ENCODE data around the gene MXRA5. TPM values are rescaled to one million over a fixed set of nuclear protein-coding genes. Genes with fewer than 3 reads are reported as not detected.

Gene MXRA5
- total and polyA plus RNA-seq, 2 donors (not counting 3 experiments of a cell fraction or from before 2014, with no cell fraction given): not detected

GRCh38 chrX:3312109-3312508 lies 34.3 kb downstream of the MXRA5 start:
- no peaks in the 10 kb centered on the region for H3K9me1 ChIP-seq (replicated peaks; ENCODE audit: control insufficient read depth, extremely low read depth, insufficient read depth, low read length)
- H3K79me2 ChIP-seq (ENCODE audit: control insufficient read depth, insufficient read depth, low read length): no peaks in the 10 kb centered on the region
- intact Hi-C loops (cut with micrococcal nuclease): no loop called here
- dilution Hi-C loops (cut with MboI; ENCODE audit: extremely low pct_ligation_motif_present, low sequenced_read_pairs): no loop called here
- ChIA-PET CTCF (no interaction called here), POLR2A (no interaction called here)
- H2AFZ ChIP-seq (ENCODE audit: low read depth, low read length): no peak overlapping the region
- H3K4me3 ChIP-seq (replicated peaks in 1 of 3; ENCODE audit: insufficient read depth in 1 of 3, low read depth in 1 of 3, low read length in 3 of 3): no peak overlapping the region
- H3K9ac ChIP-seq (replicated peaks; ENCODE audit: extremely low read depth, insufficient read depth, low read length): no peak overlapping the region
- no peak for TF ChIP-seq JUN (IDR thresholded peaks at IDR 0.05; ENCODE audit: borderline replicate concordance, insufficient read depth, insufficient read length, low read depth)
- no peak for TF ChIP-seq CTCF (IDR thresholded peaks at IDR 0.05; ENCODE audit: extremely low read depth in 1 of 2, insufficient read depth in 1 of 2, low read depth in 1 of 2, low read length in 2 of 2)
- TF ChIP-seq FOS (IDR thresholded peaks at IDR 0.05; ENCODE audit: borderline replicate concordance, insufficient read depth, low read length): no peak
- no peak for TF ChIP-seq POLR2AphosphoS5 (IDR thresholded peaks at IDR 0.05; ENCODE audit: insufficient read depth, low read depth, low read length)
- no peak for TF ChIP-seq POLR2A (IDR thresholded peaks at IDR 0.05; ENCODE audit: low read depth, low read length)
- no TSS peak for BruUV-seq (replicated peaks)
- no peak overlapping the region for H3K4me2 ChIP-seq (ENCODE audit: insufficient read depth, low read length)
- no peak overlapping the region for H3K27ac ChIP-seq (ENCODE audit: insufficient read depth, low read depth, low read length)
- no peaks in the 10 kb centered on the region for H4K20me1 ChIP-seq (replicated peaks; ENCODE audit: control insufficient read depth, extremely low read depth, insufficient read depth, low read length)
- DNase-seq (ENCODE audit: low read depth, low spot score): no peak
- H3K9me3 ChIP-seq (replicated peaks; ENCODE audit: control insufficient read depth, insufficient read depth, low read length): no peaks in the 10 kb centered on the region
- H3K27me3 ChIP-seq (ENCODE audit: control insufficient read depth in 2 of 2, insufficient read depth in 2 of 2, low read length in 2 of 2): no peaks in the 10 kb centered on the region
- H3K36me3 ChIP-seq (ENCODE audit: control insufficient read depth in 2 of 2, extremely low read depth in 1 of 2, insufficient read depth in 2 of 2, low read length in 2 of 2): no peaks in the 10 kb centered on the region
- FAIRE-seq: no peak
- H3K4me1 ChIP-seq (ENCODE audit: control insufficient read depth, extremely low read depth, insufficient read depth, low read length): no peaks in the 10 kb centered on the region

- DNase-seq (ENCODE audit: low read depth, low spot score) (no peak), FAIRE-seq (no peak)
- H3K4me2 ChIP-seq (ENCODE audit: insufficient read depth, low read length): no peak overlapping the region
- ChIA-PET POLR2A (no interaction called here), CTCF (no interaction called here)
- H3K27me3 ChIP-seq (ENCODE audit: control insufficient read depth in 2 of 2, insufficient read depth in 2 of 2, low read length in 2 of 2): no peaks in the 10 kb centered on the region
- no peaks in the 10 kb centered on the region for H3K9me1 ChIP-seq (replicated peaks; ENCODE audit: control insufficient read depth, extremely low read depth, insufficient read depth, low read length)
- no peak overlapping the region for H2AFZ ChIP-seq (ENCODE audit: low read depth, low read length)
- no peak overlapping the region for H3K9ac ChIP-seq (replicated peaks; ENCODE audit: extremely low read depth, insufficient read depth, low read length)
- no peak overlapping the region for H3K4me3 ChIP-seq (replicated peaks in 1 of 3; ENCODE audit: insufficient read depth in 1 of 3, low read depth in 1 of 3, low read length in 3 of 3)
- H3K36me3 ChIP-seq (ENCODE audit: control insufficient read depth in 2 of 2, extremely low read depth in 1 of 2, insufficient read depth in 2 of 2, low read length in 2 of 2): no peaks in the 10 kb centered on the region
- no peaks in the 10 kb centered on the region for H3K4me1 ChIP-seq (ENCODE audit: control insufficient read depth, extremely low read depth, insufficient read depth, low read length)
- H3K79me2 ChIP-seq (ENCODE audit: control insufficient read depth, insufficient read depth, low read length): no peaks in the 10 kb centered on the region
- intact Hi-C loops (cut with micrococcal nuclease) (no loop called here), dilution Hi-C loops (cut with MboI; ENCODE audit: extremely low pct_ligation_motif_present, low sequenced_read_pairs) (no loop called here)
- no peak for TF ChIP-seq MAX (IDR thresholded peaks at IDR 0.05; ENCODE audit: insufficient read depth, insufficient read length)
- TF ChIP-seq CTCF (IDR thresholded peaks at IDR 0.05; ENCODE audit: extremely low read depth in 1 of 2, insufficient read depth in 1 of 2, low read depth in 1 of 2, low read length in 2 of 2): no peak
- no peak for TF ChIP-seq MYC (IDR thresholded peaks at IDR 0.05; ENCODE audit: low read depth, low read length)
- TF ChIP-seq POLR2A (IDR thresholded peaks at IDR 0.05; ENCODE audit: low read depth, low read length): no peak
- TF ChIP-seq FOS (IDR thresholded peaks at IDR 0.05; ENCODE audit: borderline replicate concordance, insufficient read depth, low read length): no peak
- TF ChIP-seq EZH2 (IDR thresholded peaks at IDR 0.05; ENCODE audit: borderline replicate concordance, low read depth, low read length, severe bottlenecking): no peak
- TF ChIP-seq GATA2 (IDR thresholded peaks at IDR 0.05; ENCODE audit: insufficient read depth, insufficient read length, low read depth, low read length): no peak
- TF ChIP-seq POLR2AphosphoS5 (IDR thresholded peaks at IDR 0.05; ENCODE audit: insufficient read depth, low read depth, low read length): no peak
- TF ChIP-seq JUN (IDR thresholded peaks at IDR 0.05; ENCODE audit: borderline replicate concordance, insufficient read depth, insufficient read length, low read depth): no peak
- BruUV-seq (replicated peaks): no TSS peak
- no peaks in the 10 kb centered on the region for H4K20me1 ChIP-seq (replicated peaks; ENCODE audit: control insufficient read depth, extremely low read depth, insufficient read depth, low read length)
- no peak overlapping the region for H3K27ac ChIP-seq (ENCODE audit: insufficient read depth, low read depth, low read length)
- H3K9me3 ChIP-seq (replicated peaks; ENCODE audit: control insufficient read depth, insufficient read depth, low read length): no peaks in the 10 kb centered on the region
These were observed 38.6 kb downstream of the MXRA5 start for GRCh38 chrX:3307881-3308280.
